ENCODE measurements around the gene QRFP.

QRFP gene

GRCh38 chr9:130861372-130862180, 35.0 kb downstream of the QRFP start:
- TF ChIP-seq POU2F2 (IDR thresholded peaks at IDR 0.05; ENCODE audit: low read depth, low read length) (no peak), PAX5 (IDR thresholded peaks at IDR 0.05; ENCODE audit: insufficient read depth, low read length, severe bottlenecking) (no peak), POLR2A (IDR thresholded peaks at IDR 0.05; ENCODE audit: low read depth, low read length) (no peak), SPI1 (IDR thresholded peaks at IDR 0.05; ENCODE audit: low read depth, low read length) (no peak), POLR2AphosphoS5 (IDR thresholded peaks at IDR 0.05; ENCODE audit: low read depth, low read length) (no peak), TAF1 (IDR thresholded peaks at IDR 0.05; ENCODE audit: low read depth, low read length) (no peak)
- no peak for FAIRE-seq
- DNase-seq (ENCODE audit: insufficient read length, low spot score), result no peak

GRCh38 chr9:130860458-130861316, 35.9 kb downstream of the QRFP start:
- TF ChIP-seq TAF1 (IDR thresholded peaks at IDR 0.05; ENCODE audit: low read depth, low read length), result no peak
- no peak for TF ChIP-seq PAX5 (IDR thresholded peaks at IDR 0.05; ENCODE audit: insufficient read depth, low read length, severe bottlenecking)
- TF ChIP-seq POLR2AphosphoS5 (IDR thresholded peaks at IDR 0.05; ENCODE audit: low read depth, low read length), result no peak
- TF ChIP-seq SPI1 (IDR thresholded peaks at IDR 0.05; ENCODE audit: low read depth, low read length), result no peak
- no peak for TF ChIP-seq POLR2A (IDR thresholded peaks at IDR 0.05; ENCODE audit: low read depth, low read length)
- no peak for TF ChIP-seq POU2F2 (IDR thresholded peaks at IDR 0.05; ENCODE audit: low read depth, low read length)
- FAIRE-seq (no peak), DNase-seq (ENCODE audit: insufficient read length, low spot score) (no peak)

GRCh38 chr9:130858739-130859705, 37.6 kb downstream of the QRFP start:
- FAIRE-seq, result no peak

GRCh38 chr9:130857864-130858738, 38.5 kb downstream of the QRFP start:
- TF ChIP-seq POLR2AphosphoS5 (IDR thresholded peaks at IDR 0.05; ENCODE audit: low read depth, low read length) (no peak), TAF1 (IDR thresholded peaks at IDR 0.05; ENCODE audit: low read depth, low read length) (no peak), PAX5 (IDR thresholded peaks at IDR 0.05; ENCODE audit: insufficient read depth, low read length, severe bottlenecking) (no peak), POU2F2 (IDR thresholded peaks at IDR 0.05; ENCODE audit: low read depth, low read length) (no peak), SPI1 (IDR thresholded peaks at IDR 0.05; ENCODE audit: low read depth, low read length) (no peak), POLR2A (IDR thresholded peaks at IDR 0.05; ENCODE audit: low read depth, low read length) (no peak)
- FAIRE-seq (no peak), DNase-seq (ENCODE audit: insufficient read length, low spot score) (no peak)

More at GRCh38 chr9:130858739-130859705, 37.6 kb downstream of the QRFP start:
- TF ChIP-seq POLR2AphosphoS5 (IDR thresholded peaks at IDR 0.05; ENCODE audit: low read depth, low read length) (no peak), POLR2A (IDR thresholded peaks at IDR 0.05; ENCODE audit: low read depth, low read length) (no peak), TAF1 (IDR thresholded peaks at IDR 0.05; ENCODE audit: low read depth, low read length) (no peak), PAX5 (IDR thresholded peaks at IDR 0.05; ENCODE audit: insufficient read depth, low read length, severe bottlenecking) (no peak), SPI1 (IDR thresholded peaks at IDR 0.05; ENCODE audit: low read depth, low read length) (no peak), POU2F2 (IDR thresholded peaks at IDR 0.05; ENCODE audit: low read depth, low read length) (no peak)
- DNase-seq (ENCODE audit: insufficient read length, low spot score), result no peak

- TF ChIP-seq POLR2AphosphoS5 (IDR thresholded peaks at IDR 0.05; ENCODE audit: low read depth, low read length) (no peak), POLR2A (IDR thresholded peaks at IDR 0.05; ENCODE audit: low read depth, low read length) (no peak), PAX5 (IDR thresholded peaks at IDR 0.05; ENCODE audit: insufficient read depth, low read length, severe bottlenecking) (no peak), SPI1 (IDR thresholded peaks at IDR 0.05; ENCODE audit: low read depth, low read length) (no peak), TAF1 (IDR thresholded peaks at IDR 0.05; ENCODE audit: low read depth, low read length) (no peak), POU2F2 (IDR thresholded peaks at IDR 0.05; ENCODE audit: low read depth, low read length) (no peak)
- FAIRE-seq (no peak), DNase-seq (ENCODE audit: insufficient read length, low spot score) (no peak)
Observed at GRCh38 chr9:130856474-130856873, 40.1 kb downstream of the QRFP start.

- no peak for DNase-seq (ENCODE audit: insufficient read length, low spot score)
- no peak for FAIRE-seq
- no peak for TF ChIP-seq POU2F2 (IDR thresholded peaks at IDR 0.05; ENCODE audit: low read depth, low read length)
- TF ChIP-seq POLR2AphosphoS5 (IDR thresholded peaks at IDR 0.05; ENCODE audit: low read depth, low read length), result no peak
- TF ChIP-seq PAX5 (IDR thresholded peaks at IDR 0.05; ENCODE audit: insufficient read depth, low read length, severe bottlenecking), result no peak
- TF ChIP-seq SPI1 (IDR thresholded peaks at IDR 0.05; ENCODE audit: low read depth, low read length), result no peak
- TF ChIP-seq TAF1 (IDR thresholded peaks at IDR 0.05; ENCODE audit: low read depth, low read length), result no peak
- no peak for TF ChIP-seq POLR2A (IDR thresholded peaks at IDR 0.05; ENCODE audit: low read depth, low read length)
Observed at GRCh38 chr9:130854835-130855234, 41.8 kb downstream of the QRFP start.

GRCh38 chr9:130854092-130854491, 42.5 kb downstream of the QRFP start:
- TF ChIP-seq PAX5 (IDR thresholded peaks at IDR 0.05; ENCODE audit: insufficient read depth, low read length, severe bottlenecking), result no peak
- TF ChIP-seq TAF1 (IDR thresholded peaks at IDR 0.05; ENCODE audit: low read depth, low read length), result no peak
- TF ChIP-seq POLR2A (IDR thresholded peaks at IDR 0.05; ENCODE audit: low read depth, low read length), result no peak
- no peak for TF ChIP-seq POU2F2 (IDR thresholded peaks at IDR 0.05; ENCODE audit: low read depth, low read length)
- TF ChIP-seq SPI1 (IDR thresholded peaks at IDR 0.05; ENCODE audit: low read depth, low read length), result no peak
- TF ChIP-seq POLR2AphosphoS5 (IDR thresholded peaks at IDR 0.05; ENCODE audit: low read depth, low read length), result no peak
- DNase-seq (ENCODE audit: insufficient read length, low spot score) (no peak), FAIRE-seq (no peak)

All from GM12891 (cell line).